Liver (tissue), 9 donors: ENCODE measurements around the gene ZNF805. TPM values are rescaled to one million over a fixed set of nuclear protein-coding genes. Genes with fewer than 3 reads are reported as not detected.

Experiments
- DNase-seq: peaks from one replicate; pipeline ENCODE4 v3.0.0-alpha.2; 2017; ENCODE audit warnings: low spot score
- H3K27ac ChIP-seq, 2 donors: one replicate each; pipeline ENCODE4 v1.7.0; 2013; ENCODE audit warnings: inconsistent platforms in 2 of 2, low read length in 2 of 2, control low read depth in 1 of 2, low read depth in 1 of 2, mild to moderate bottlenecking in 1 of 2
- H3K27me3 ChIP-seq, 4 donors: one replicate each; pipeline versions ENCODE4 v1.6.1 to v1.7.0; 2013; ENCODE audit warnings: low read length in 3 of 4, inconsistent platforms in 1 of 4, mild to moderate bottlenecking in 1 of 4, moderate library complexity in 1 of 4; ENCODE audit not compliant: control insufficient read depth in 4 of 4, insufficient read depth in 4 of 4
- H3K36me3 ChIP-seq, 4 donors: one replicate each; pipeline versions ENCODE4 v1.6.1 to v1.7.0; 2013; ENCODE audit warnings: low read length in 3 of 4, mild to moderate bottlenecking in 3 of 4, low read depth in 1 of 4, moderate library complexity in 1 of 4; ENCODE audit not compliant: control insufficient read depth in 4 of 4, insufficient read depth in 3 of 4
- H3K4me1 ChIP-seq, 4 donors: one replicate each; pipeline versions ENCODE4 v1.6.1 to v1.7.0; 2013; ENCODE audit warnings: low read length in 3 of 4, mild to moderate bottlenecking in 3 of 4, moderate library complexity in 1 of 4; ENCODE audit not compliant: control insufficient read depth in 4 of 4, insufficient read depth in 4 of 4
- H3K4me3 ChIP-seq, 3 donors: one replicate each; pipeline versions ENCODE4 v1.6.1 to v1.7.0; 2013; ENCODE audit warnings: low read length in 3 of 3, control low read depth in 1 of 3, low read depth in 1 of 3, mild to moderate bottlenecking in 1 of 3
- H3K9ac ChIP-seq, 2 donors: one replicate each; pipeline ENCODE4 v1.7.0; 2013; ENCODE audit warnings: low read length in 2 of 2, mild to moderate bottlenecking in 2 of 2, moderate library complexity in 2 of 2, control low read depth in 1 of 2, low read depth in 1 of 2
- H3K9me3 ChIP-seq, 4 donors: one replicate each; pipeline versions ENCODE4 v1.6.1 to v1.7.0; 2013; ENCODE audit warnings: low read length in 3 of 4; ENCODE audit not compliant: control insufficient read depth in 4 of 4
- ATF3 ChIP-seq: IDR thresholded peaks from 2 replicates; pipeline ENCODE4 v1.6.1; 2016; ENCODE audit warnings: antibody characterized with exemption
- CTCF ChIP-seq: fragments of 150-350 bp; IDR thresholded peaks from 2 replicates; pipeline ENCODE4 v1.5.1; 2017; ENCODE audit warnings: improper control_type of control experiment, low read depth, low read length; ENCODE audit not compliant: missing input control
- EGR1 ChIP-seq, 2 donors: IDR thresholded peaks; 2 replicates each; pipeline ENCODE4 v1.6.1; 2016 to 2018; ENCODE audit warnings: antibody characterized with exemption in 2 of 2, low read depth in 2 of 2
- FOXA2 ChIP-seq: IDR thresholded peaks from 2 replicates; pipeline ENCODE4 v1.6.1; 2016; ENCODE audit warnings: antibody characterized with exemption
- GABPA ChIP-seq, 2 donors: IDR thresholded peaks in 1 of 2; conservative IDR thresholded peaks in 1 of 2; 2 replicates each; pipeline ENCODE4 v1.6.1; 2016; ENCODE audit warnings: antibody characterized with exemption in 2 of 2, mild to moderate bottlenecking in 1 of 2, moderate library complexity in 1 of 2
- HNF4A ChIP-seq, 2 donors: conservative IDR thresholded peaks; 2 replicates each; pipeline ENCODE4 v1.6.1; 2016; ENCODE audit warnings: antibody characterized with exemption in 2 of 2, mild to moderate bottlenecking in 2 of 2
- HNF4G ChIP-seq: IDR thresholded peaks from 2 replicates; pipeline ENCODE4 v1.6.1; 2016; ENCODE audit warnings: antibody characterized with exemption
- JUND ChIP-seq, 2 donors: IDR thresholded peaks; 2 replicates each; pipeline ENCODE4 v1.6.1; 2016; ENCODE audit warnings: antibody characterized with exemption in 2 of 2
- NR2F2 ChIP-seq: IDR thresholded peaks from 2 replicates; pipeline ENCODE4 v1.6.1; 2016; ENCODE audit warnings: antibody characterized with exemption
- RAD21 ChIP-seq, 2 donors: IDR thresholded peaks; 2 replicates each; pipeline ENCODE4 v1.6.1; 2016; ENCODE audit warnings: antibody characterized with exemption in 2 of 2, mild to moderate bottlenecking in 2 of 2
- REST ChIP-seq: IDR thresholded peaks from 2 replicates; pipeline ENCODE4 v1.6.1; 2016; ENCODE audit warnings: antibody characterized with exemption, mild to moderate bottlenecking
- RXRA ChIP-seq, 2 donors: IDR thresholded peaks; 2 replicates each; pipeline ENCODE4 v1.6.1; 2017 to 2018; ENCODE audit warnings: antibody characterized with exemption in 2 of 2, mild to moderate bottlenecking in 1 of 2
- TAF1 ChIP-seq: conservative IDR thresholded peaks from 2 replicates; pipeline ENCODE4 v1.6.1; 2016; ENCODE audit warnings: antibody characterized with exemption, mild to moderate bottlenecking
- YY1 ChIP-seq: IDR thresholded peaks from 2 replicates; pipeline ENCODE4 v1.6.1; 2016; ENCODE audit warnings: antibody characterized with exemption, mild to moderate bottlenecking
- WGBS: extraction: QIAGEN DNeasy Blood & Tissue Kit; methylation state at CpG from one replicate; pipeline ENCODE4 v1.1.7; 2013; 5-methylcytosine and 5-hydroxymethylcytosine counted together
- polyA plus RNA-seq, 2 donors: library from polyadenylated mRNA; stranded (reverse) in 1 of 2; unstranded in 1 of 2; fragments of 200-250 nt in 1 of 2; fragments of >200 nt in 1 of 2; fragmentation: Nextera tagmentation in 1 of 2; extraction: Ambion mirVana in 1 of 2; gene quantifications; one replicate each; pipeline versions ENCODE4 v1.2.1 to v1.2.3, GENCODE V29; 2013 to 2015
- total RNA-seq, 2 donors: library from RNA; depleted of rRNA; stranded (reverse); fragments of >200 nt; gene quantifications; one replicate each; pipeline ENCODE4 v1.2.3, GENCODE V29; 2014
- donor health status: healthy.
- donor health status: healthy.
- donor health status: healthy.
- donor health status: healthy.
- donor health status: healthy.

ZNF805 gene
- total and polyA plus RNA-seq, 4 donors, result 0.75 to 13.9 (median 7.1) TPM

- Histone ChIP-seq H3K27ac (no peak overlapping the region), H3K9ac (no peak overlapping the region), H3K9me3 (no peaks in the 10 kb centered on the region), H3K4me3 (no peak overlapping the region), H3K4me1 (peaks cover 0 to 17% (median 14%) of the 10 kb centered on the region in 4 donors), H3K27me3 (no peaks in the 10 kb centered on the region), H3K36me3 (peaks cover 6 to 53% (median 37%) of the 10 kb centered on the region in 4 donors)
- TF ChIP-seq RAD21 (IDR thresholded peaks at IDR 0.05), result no peak
- TF ChIP-seq NR2F2, result no peak
- TF ChIP-seq HNF4G, result no peak
- no peak for TF ChIP-seq REST
- TF ChIP-seq YY1, result no peak
- no peak for TF ChIP-seq FOXA2
- no peak for TF ChIP-seq RXRA (IDR thresholded peaks at IDR 0.05)
- DNase-seq, result no peak
- 99% methylated on average over 5 of the region's 5 CpGs for WGBS
These were observed 4.6 kb downstream of the ZNF805 start for GRCh38 chr19:57245066-57245465.

GRCh38 chr19:57245959-57246358 is 5.5 kb downstream of the ZNF805 start:
- Histone ChIP-seq H3K4me1 (peaks cover 0 to 15% (median 14%) of the 10 kb centered on the region in 4 donors), H3K4me3 (no peak overlapping the region), H3K9ac (no peak overlapping the region), H3K27ac (no peak overlapping the region), H3K36me3 (peaks cover 8 to 61% (median 45%) of the 10 kb centered on the region in 4 donors), H3K27me3 (no peaks in the 10 kb centered on the region), H3K9me3 (peaks cover 0 to 2% (median 0%) of the 10 kb centered on the region in 4 donors)
- no peak for DNase-seq
- TF ChIP-seq RAD21 (IDR thresholded peaks at IDR 0.05) (no peak), HNF4A (conservative IDR thresholded peaks at IDR 0.05) (no peak), REST (no peak), GABPA (IDR thresholded peaks at IDR 0.05 in 1 of 2, conservative IDR thresholded peaks at IDR 0.05 in 1 of 2) (no peak), FOXA2 (no peak), CTCF (no peak), YY1 (no peak), HNF4G (no peak), JUND (IDR thresholded peaks at IDR 0.05) (no peak), ATF3 (no peak), TAF1 (no peak), EGR1 (IDR thresholded peaks at IDR 0.05; ENCODE audit: low read depth in 2 of 2) (no peak)
- WGBS, result 74% methylated on average over 6 of the region's 6 CpGs
